NCI-H1048 (cell line): ENCODE measurements around the gene PTX4.
"Not testable (repeated sequence)": the region's sequence is repeated elsewhere in the genome, so short reads cannot be mapped to it uniquely, and the experiment has no call there.

ENCODE experiments used
- DNase-seq: peaks from one replicate; lab custom pipeline; 2025; lab: John Stamatoyannopoulos, UW

The PTX4 gene

DNA sequence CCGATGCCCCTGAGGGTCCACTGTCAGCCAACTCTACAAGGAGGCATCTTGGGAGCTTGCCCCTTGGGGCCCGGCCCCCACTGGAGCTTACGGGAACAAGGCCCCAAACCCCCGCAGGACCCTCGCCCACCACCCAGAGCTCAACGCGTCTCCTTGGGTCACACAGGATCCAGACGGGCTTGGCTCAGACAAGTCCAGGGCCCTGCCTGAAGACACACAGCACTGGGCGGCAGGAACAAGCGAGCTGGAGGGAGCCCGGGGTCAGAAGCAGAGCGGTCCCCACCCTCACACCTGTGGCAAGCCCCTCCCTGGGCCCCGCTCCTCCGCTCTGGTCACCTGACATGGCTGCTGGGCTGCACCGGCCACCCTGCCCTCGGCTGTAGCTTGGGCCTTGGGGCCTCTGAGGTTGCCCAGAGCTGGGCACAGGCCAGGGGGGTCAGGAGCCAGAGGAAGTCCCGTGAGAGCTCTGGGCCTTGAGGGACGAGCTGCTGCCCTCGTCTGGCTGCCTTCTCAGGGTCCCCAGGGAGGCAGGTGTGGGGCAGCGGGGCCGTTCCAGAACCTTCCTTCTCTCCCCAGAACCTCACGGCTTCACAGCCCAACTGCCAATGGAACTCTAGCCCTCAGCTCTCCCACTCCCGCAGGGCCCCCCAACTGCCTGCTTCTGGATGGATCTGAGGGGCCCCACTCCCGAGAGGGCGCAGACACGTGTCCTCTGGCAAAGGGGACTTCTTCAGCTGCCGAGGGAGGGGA lies 44.6 kb downstream of the PTX4 start, which contains the start of gene CCDC154:
CCDC154 (minus strand) TSS at position 577 of the 750 bp plus-strand sequence; CDS start at position 343, 234 bp downstream.
- no peak for DNase-seq

DNA sequence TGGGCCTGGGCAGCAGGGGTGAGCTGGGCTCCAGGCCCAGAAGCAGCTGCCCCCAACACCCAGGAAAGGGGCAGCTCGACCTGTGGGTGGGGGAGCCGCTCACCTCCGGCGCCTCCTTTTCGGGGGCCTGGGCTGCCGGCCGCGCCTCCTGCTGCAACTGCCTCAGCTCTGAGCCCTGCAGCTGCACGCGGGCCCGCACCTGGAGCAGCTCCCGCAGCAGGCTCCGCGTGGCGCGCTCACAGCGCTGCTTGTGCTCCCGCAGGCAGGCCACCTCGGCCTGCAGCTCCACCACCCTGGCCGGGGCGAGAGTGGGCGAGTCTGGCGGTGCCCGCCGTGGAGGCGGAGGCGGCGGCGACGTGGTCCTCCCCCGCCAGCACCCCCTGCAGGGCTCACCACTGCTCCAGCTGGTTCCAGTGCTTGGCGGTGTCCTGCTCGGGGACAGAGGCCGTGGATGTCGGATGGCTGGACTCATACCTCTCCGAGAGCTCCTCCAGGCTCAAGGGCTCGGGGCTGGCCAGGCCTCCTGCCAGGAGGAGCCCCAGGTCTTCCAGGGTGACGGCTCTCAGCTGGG lies 45.3 kb downstream of the PTX4 start:
- no peak for DNase-seq

DNA sequence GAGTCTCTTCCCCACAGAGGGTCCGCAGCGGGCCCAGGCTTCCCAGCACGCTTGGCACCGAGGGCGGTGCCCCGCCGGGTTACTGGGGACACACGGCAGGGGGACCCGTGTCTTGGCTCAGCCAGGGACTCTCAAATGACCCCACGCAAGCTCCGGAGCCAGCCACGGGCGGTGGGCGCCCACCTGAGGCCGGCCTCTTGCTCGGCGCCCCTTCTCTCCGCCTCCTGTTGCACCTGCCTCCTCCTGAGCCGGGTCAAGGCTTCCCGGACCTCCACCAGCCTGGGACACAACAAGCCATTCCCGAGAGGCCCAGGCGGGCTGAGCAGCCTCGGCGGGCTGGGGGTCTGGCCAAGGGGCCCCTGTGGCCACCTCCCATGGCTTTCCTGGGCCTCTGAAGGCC lies 46.0 kb downstream of the PTX4 start:
- DNase-seq, result no peak

DNA sequence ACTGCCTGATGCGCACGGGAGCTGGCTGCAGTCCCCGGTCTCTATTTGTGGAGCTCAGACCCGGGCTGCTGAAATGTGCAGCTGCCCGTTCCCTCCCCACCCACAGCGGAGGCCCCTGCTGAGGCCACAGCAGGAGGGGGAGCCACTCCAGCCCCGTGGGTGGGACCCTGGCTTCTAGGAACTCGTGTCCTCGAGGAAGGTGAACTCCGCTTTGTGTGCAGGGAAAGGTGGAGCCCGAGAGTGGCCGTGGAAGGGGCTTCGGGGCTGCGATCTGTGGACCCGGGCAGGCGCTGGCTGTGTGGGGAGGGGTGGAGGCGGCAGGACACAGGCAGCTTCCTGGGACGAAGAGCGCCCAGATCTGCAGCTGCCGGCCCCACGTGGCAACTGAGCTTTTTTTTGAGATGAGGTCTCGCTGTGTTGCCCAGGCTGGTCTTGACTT lies 47.3 kb downstream of the PTX4 start:
- no peak for DNase-seq

DNA sequence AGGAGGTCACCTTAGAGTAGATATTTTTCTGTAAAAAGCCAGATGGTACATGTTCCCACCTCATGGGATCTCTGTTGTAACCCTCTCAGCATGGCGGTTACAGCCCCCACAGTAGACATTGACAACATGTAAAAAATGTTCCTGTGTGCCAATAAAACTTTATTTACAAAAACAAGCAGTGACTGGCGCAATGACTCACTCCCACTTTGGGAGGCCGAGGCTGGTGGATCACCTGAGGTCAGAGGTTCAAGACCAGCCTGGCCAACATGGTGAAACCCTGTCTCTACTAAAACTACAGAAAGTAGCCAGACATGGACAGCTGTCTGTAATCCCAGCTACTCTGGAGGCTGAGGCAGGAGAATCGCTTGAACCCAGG lies 49.1 kb downstream of the PTX4 start:
- not testable (repeated sequence) for DNase-seq

DNA sequence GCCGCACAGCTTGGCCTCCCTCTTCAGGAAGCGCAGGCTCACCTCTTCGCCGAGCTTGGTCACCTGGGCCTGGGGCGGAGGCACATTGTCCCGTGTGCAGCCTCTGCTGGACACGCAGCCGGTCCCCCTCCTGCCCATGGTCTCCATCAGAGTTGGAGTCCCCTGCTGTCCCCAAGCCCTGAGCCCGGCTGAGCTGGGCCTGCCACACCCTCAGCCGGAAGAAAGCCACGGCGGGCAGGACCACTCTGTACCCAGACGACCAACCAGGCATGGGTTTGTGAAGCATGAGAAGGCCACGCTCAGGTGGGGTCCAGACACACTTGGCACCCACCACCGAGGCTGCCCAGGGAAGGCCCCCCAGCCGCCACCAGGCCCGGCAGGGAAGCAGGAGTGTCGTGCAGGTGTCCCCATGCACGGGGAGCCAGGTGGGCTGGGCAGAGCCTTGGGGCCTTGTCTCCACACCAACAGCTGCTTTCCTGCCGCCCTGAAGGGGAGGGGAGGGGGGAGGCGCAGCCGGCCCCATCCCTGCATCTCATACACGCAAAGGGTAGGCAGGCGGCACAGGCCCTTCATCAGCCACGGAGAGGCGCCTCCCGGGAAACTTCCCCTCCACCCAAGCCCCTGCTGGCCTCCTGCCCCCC lies 49.6 kb downstream of the PTX4 start:
- DNase-seq, result no peak

DNA sequence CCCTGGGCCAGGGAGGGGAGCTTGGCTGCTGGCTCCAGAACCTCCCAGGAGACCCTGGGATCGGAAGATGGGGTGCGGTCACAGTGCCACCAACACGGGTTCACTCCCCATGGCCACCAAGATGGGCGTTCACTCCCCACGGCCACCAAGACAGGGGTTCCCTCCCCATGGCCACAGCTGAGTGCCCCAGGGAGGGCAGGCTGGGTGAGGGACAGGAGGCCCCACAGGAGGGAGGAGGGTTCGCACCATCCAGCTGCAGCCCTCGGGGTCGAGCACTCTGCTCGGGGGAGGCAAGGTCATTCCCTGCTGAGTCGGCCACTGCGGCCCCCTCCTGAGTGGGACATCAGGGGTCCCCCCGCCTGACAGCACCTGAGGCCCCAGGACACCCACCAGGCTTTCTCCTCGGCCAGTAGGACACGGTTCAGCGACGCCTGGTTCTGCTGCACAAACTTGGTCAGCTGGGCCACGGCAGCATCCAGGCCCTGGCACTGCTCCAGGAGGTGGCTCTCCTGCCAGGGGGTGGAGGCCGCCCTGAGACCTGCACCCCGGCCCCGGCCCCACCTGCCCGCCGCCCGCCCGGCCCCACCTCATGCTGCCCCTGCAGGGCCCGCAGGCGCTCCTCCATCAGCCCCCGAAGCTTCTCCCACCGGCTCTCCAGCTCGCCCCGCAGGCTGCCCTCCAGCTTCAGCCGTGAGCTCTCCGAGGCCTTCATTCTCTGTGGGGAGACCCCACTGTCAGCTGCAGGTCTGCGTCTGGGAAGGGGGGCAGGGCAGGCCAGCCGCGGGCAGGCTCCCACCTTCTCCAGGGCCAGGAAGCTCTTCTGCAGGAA lies 50.3 kb downstream of the PTX4 start:
- no peak for DNase-seq

DNA sequence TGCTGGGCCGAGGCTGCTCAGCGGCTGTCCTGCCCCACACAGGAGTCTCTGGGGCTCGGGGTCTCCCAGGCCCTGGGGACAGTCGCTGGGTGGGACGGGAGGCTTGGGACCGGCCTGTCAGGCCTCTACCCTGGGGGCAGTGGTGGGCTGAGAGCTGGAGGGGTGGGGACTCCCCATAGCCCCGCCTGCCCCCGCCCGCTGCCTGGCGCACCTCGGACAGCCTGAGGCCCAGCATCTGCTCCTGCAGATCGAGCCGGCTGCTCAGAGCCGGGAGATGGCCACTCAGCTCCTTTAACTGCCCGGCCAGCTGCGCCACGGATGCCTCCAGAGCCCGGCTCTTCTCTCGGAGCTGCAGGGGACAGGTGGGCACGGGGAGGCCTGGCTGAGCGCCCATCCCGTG lies 51.1 kb downstream of the PTX4 start:
- no peak for DNase-seq

DNA sequence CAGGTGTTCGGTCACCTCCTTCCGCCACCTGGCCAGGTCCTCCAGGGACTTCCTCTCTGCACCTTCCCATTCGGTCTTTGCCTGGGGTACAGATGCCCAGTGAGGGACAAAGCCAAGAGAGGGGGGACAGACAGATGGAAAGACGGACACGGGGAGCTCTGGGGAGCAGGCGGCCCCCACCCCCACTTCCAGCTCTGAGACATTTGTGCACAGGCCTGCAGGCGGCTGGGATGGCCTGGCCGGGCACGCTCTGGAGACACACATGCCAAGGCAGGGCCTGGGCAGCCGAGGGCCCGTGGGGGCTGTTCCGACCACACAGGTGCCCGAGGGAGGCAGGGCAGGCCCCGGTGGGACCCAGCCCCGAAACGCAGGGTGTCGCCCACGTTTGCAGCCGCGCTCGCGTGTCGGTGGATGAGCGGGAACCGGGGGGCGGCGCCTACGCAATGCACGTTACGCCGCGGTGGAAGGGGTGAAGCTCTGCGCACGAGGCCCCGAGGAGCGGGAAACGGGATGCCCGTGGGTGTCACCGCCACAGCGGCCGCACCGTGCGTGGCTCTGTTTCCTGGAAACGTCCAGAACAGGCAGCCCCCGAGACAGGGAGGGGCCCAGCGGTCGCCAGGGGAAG lies 51.9 kb downstream of the PTX4 start:
- DNase-seq, result no peak

DNA sequence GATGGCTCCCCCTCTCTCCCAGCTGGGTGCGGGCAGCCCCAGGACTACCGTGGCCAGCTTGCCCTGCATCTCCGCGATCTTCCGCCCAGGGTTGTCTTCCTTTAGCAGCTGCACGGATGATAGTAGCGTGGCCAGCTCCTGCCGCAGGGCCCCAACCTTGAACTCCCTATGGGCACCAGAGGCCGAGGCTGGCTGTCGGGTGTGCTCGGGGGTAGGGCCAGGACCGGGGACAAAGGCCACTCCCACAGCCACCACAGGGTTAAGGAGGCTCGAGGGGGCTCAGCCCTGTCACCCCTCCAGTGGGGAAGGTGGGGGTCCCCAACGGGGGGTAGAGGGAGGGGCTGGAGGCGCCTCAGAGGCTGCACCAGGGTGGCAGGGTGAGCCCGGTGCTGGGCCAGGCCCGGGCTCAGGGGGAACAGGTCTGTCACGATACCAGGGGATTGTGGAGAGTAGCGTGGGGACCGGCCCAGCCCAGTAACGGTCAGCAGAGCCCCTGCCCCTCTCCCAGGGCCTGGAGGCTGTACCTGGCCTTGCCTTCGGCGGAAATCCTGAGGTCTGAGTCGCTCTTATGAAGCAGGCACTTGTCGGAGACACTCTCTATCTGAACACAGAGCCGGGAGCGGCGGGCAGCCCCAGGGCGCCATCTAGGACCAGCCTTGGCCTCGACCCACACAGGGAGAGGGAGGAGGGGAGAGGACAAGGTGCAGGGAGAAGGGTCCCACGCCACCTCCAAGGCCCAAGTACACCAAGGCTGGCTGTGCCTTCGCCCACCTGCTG lies 52.6 kb downstream of the PTX4 start:
- DNase-seq, result no peak
